Measurements from ENCODE around the gene APOF.
"Not testable (repeated sequence)": the region's sequence is repeated elsewhere in the genome, so short reads cannot be mapped to it uniquely, and the experiment has no call there.

APOF gene

GRCh38 chr12:56375598-56376434, 13.2 kb upstream of the APOF start:
- DNase-seq: no peak
- in situ Hi-C loops (cut with HindIII; ENCODE audit: low pct_ligation_motif_present, low pct_unique_long_range_greater_than_20kb, low sequenced_read_pairs): no loop called here

GRCh38 chr12:56374726-56375597, 12.3 kb upstream of the APOF start:
- no peak for DNase-seq

DNA sequence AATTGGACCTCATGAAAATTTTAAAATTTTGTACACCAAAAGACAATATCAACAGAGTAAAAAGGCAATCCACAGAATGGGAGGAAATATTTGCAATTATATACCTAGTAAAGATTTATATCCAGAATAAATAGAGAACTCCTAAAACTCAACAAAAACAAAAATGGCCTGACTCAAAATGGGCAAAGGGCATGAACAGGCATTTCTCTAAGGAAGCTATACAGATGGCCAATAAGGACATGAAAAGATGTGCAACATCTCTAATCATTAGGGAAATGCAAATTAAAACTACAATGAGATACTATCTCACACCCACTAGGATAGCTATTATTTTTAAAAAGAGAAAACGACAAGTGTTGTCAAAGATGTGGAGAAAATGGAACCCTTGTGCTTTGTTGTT, 10.9 kb upstream of the APOF start:
- in situ Hi-C loops (cut with HindIII; ENCODE audit: low pct_ligation_motif_present, low pct_unique_long_range_greater_than_20kb, low sequenced_read_pairs): no loop called here
- DNase-seq: no peak

More at GRCh38 chr12:56374726-56375597, 12.3 kb upstream of the APOF start:
- in situ Hi-C loops (cut with HindIII; ENCODE audit: low pct_ligation_motif_present, low pct_unique_long_range_greater_than_20kb, low sequenced_read_pairs): no loop called here

DNA sequence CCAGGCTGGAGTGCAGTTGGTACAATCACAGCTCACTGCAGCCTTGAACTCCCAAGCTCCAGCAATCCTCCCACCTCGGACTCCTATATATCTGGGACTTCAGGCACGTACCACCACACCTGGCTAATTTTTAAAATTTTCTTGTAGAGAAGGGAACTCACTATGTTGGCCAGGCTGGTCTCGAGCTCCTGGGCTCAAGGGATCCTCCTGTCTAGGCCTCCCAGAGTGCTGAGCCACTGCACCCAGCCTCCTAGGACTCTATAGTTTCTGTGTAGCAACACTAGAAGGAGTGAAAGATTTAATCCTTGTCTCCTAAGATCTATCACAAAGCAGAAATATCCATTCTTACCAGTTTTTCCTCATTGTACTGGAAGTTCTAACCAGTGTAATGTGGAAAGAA, 4.3 kb upstream of the APOF start:
- in situ Hi-C loops (cut with HindIII; ENCODE audit: low pct_ligation_motif_present, low pct_unique_long_range_greater_than_20kb, low sequenced_read_pairs): no loop called here

GRCh38 chr12:56361487-56362129, 1.0 kb downstream of the APOF start:
- in situ Hi-C loops (cut with HindIII; ENCODE audit: low pct_ligation_motif_present, low pct_unique_long_range_greater_than_20kb, low sequenced_read_pairs): no loop called here

More for the DNA sequence above, 4.3 kb upstream of the APOF start:
- no peak for DNase-seq

GRCh38 chr12:56359851-56360767, 2.5 kb downstream of the APOF start, which contains the start of gene STAT2:
TSS of gene STAT2 (minus strand) at chr12:56360107. CDS start at chr12:56356571, 3,536 bp downstream.
- in situ Hi-C loops (cut with HindIII; ENCODE audit: low pct_ligation_motif_present, low pct_unique_long_range_greater_than_20kb, low sequenced_read_pairs): no loop called here
- DNase-seq: peak; percentile 100

More at GRCh38 chr12:56361487-56362129, 1.0 kb downstream of the APOF start:
- DNase-seq: no peak

DNA sequence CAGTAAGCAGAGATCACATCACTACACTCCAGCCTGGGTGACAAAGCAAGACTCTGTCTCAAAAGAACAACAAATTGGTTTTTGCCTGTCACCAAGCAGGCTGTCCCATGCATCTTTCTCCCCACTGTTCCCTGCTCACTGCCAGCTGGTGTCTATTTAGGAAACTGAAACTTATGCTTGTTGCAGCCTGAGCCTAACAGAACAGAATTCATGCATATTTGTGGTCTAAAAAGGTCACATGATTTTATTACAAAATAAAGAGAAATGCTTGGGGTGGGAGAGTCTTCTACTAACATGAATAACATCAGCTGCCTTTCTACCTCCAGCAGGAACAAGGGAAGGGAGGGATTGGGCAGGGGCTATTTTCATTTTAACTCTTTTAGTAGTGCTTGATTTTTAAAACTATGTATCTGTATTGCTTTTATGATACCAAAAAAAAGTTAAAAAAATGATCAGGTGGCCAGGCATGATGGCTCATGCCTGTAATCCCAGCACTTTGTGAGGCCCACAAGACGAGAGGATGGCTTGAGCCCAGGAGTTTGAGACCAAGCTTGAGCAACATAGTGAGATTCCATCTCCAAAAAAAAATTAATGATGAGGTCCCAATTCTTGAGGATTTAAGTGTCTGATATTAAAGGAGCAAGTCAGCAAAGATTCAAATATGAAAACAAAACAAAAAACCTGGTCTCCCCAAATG, 3.7 kb downstream of the APOF start:
- peak; percentile 66 for DNase-seq
- in situ Hi-C loops (cut with HindIII; ENCODE audit: low pct_ligation_motif_present, low pct_unique_long_range_greater_than_20kb, low sequenced_read_pairs): no loop called here

- no peak for DNase-seq
- in situ Hi-C loops (cut with HindIII; ENCODE audit: low pct_ligation_motif_present, low pct_unique_long_range_greater_than_20kb, low sequenced_read_pairs): no loop called here
Observed at GRCh38 chr12:56351325-56351724, 11.3 kb downstream of the APOF start.

DNA sequence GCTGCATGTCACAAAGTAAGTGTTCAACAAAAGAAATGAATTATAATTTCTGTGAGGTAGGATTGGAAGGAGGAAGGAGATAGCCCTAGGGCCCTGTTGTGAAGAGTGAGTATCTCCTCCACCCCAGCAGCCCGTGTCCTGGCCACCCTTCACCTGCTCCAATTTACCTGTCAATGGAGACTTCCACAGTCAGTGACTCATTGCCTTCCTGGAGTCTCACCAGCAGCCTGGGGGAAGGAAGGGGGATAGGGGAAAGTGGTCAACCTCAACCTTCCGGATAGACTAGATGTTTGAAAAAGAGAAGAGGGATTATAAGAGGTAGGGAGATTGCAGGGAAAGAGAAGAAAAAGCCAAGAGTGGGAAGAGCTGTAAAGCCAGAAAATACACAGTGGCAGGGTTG, 12.0 kb downstream of the APOF start:
- in situ Hi-C loops (cut with HindIII; ENCODE audit: low pct_ligation_motif_present, low pct_unique_long_range_greater_than_20kb, low sequenced_read_pairs): no loop called here
- no peak for DNase-seq

GRCh38 chr12:56348776-56349175, 13.9 kb downstream of the APOF start:
- no peak for DNase-seq
- in situ Hi-C loops (cut with HindIII; ENCODE audit: low pct_ligation_motif_present, low pct_unique_long_range_greater_than_20kb, low sequenced_read_pairs): no loop called here

DNA sequence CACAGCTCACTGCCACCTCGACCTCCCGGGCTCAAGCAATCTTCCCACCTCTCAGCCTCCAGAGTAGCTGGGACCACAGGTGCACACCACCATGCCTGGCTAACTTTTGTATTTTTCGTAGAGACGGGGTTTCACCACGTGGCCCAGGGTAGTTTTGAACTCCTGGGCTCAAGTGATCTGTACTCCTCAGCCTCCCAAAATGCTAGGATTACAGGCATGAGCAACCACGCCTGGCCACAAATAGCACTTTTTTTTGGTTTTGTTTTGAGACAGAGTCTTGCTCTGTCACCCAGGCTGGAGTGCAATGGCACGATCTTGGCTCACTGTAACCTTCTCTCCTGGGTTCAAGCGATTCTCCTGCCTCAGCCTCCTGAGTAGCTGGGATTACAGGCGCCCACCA, 15.4 kb downstream of the APOF start:
- in situ Hi-C loops (cut with HindIII; ENCODE audit: low pct_ligation_motif_present, low pct_unique_long_range_greater_than_20kb, low sequenced_read_pairs): not testable (repeated sequence)

GRCh38 chr12:56346675-56347074, 16.0 kb downstream of the APOF start:
- in situ Hi-C loops (cut with HindIII; ENCODE audit: low pct_ligation_motif_present, low pct_unique_long_range_greater_than_20kb, low sequenced_read_pairs): no loop called here

More for the DNA sequence above, 15.4 kb downstream of the APOF start:
- not testable (repeated sequence) for DNase-seq

DNA sequence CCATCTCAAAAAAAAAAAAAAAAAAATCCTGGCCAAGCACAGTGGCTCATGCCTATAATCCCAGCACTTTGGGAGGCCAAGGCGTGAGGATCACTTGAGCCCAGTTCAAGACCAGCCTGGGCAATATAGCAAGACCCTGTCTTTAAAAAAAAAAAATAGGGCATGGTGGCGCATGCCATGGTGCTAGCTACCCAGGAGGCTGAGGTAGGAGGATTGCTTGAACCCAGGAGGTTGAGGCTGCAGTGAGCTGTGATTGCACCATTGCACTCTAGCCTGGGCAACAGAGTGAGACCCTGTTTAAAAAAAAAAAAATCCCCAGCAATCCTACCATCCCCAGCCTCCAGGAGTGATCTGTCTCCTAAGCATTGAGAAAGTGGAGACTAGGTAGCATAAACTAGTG, 20.4 kb downstream of the APOF start:
- in situ Hi-C loops (cut with HindIII; ENCODE audit: low pct_ligation_motif_present, low pct_unique_long_range_greater_than_20kb, low sequenced_read_pairs); DNase-seq: not testable (repeated sequence)

More at GRCh38 chr12:56346675-56347074, 16.0 kb downstream of the APOF start:
- DNase-seq: no peak

GRCh38 chr12:56341616-56342015, 21.0 kb downstream of the APOF start:
- no peak for DNase-seq

GRCh38 chr12:56339158-56339422, 23.6 kb downstream of the APOF start:
- DNase-seq: no peak
- in situ Hi-C loops (cut with HindIII; ENCODE audit: low pct_ligation_motif_present, low pct_unique_long_range_greater_than_20kb, low sequenced_read_pairs): no loop called here

More at GRCh38 chr12:56341616-56342015, 21.0 kb downstream of the APOF start:
- in situ Hi-C loops (cut with HindIII; ENCODE audit: low pct_ligation_motif_present, low pct_unique_long_range_greater_than_20kb, low sequenced_read_pairs): no loop called here

DNA sequence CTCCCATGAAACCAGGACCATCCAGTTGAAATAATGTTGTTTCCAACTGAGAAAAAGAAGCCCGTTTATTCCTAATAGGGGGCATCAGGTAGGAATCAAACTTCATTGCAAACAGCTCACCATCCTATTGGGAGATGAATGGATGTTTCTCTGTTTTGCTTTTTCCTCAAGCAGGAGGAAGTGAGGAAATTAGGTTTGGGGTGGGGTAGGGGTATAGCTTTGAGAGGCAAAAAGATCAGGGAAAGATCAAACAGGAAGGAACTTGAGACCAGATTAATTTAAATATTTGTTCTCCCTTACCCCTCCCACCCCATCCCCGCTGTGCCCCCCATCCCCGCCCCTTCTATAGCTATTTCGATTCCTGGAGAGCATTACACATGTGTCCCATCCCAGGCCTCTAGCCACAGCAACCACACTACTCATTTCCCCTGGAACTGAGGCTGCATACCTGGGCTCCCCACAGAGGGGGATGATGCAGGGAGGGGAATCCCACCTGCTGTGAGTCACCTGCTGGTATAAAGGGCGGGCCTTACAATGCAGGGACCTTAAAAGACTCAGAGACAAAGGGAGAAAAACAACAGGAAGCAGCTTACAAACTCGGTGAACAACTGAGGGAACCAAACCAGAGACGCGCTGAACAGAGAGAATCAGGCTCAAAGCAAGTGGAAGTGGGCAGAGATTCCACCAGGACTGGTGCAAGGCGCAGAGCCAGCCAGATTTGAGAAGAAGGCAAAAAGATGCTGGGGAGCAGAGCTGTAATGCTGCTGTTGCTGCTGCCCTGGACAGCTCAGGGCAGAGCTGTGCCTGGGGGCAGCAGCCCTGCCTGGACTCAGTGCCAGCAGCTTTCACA, 24.1 kb downstream of the APOF start, which contains the start of gene IL23A:
Gene IL23A, plus strand, starts transcription at position 577 of the 850 bp plus-strand sequence. Its CDS starts 161 bp downstream, at position 738.
- no peak for DNase-seq
- in situ Hi-C loops (cut with HindIII; ENCODE audit: low pct_ligation_motif_present, low pct_unique_long_range_greater_than_20kb, low sequenced_read_pairs): no loop called here
